ENCODE data around the gene OR52B2.

The OR52B2 gene

GRCh38 chr11:6170226-6170625 is at the start of gene OR52B2:
Gene OR52B2, minus strand, starts transcription at chr11:6170326. Its CDS starts 0 bp downstream, at chr11:6170326.
- no peak for DNase-seq

GRCh38 chr11:6219359-6219758 is 49.2 kb upstream of the OR52B2 start:
- DNase-seq, result no peak

GRCh38 chr11:6217722-6218121 is 47.6 kb upstream of the OR52B2 start:
- DNase-seq, result no peak

- DNase-seq, result no peak
These were observed 46.4 kb upstream of the OR52B2 start for GRCh38 chr11:6216501-6216900.

- DNase-seq, result no peak
These were observed 44.4 kb upstream of the OR52B2 start for GRCh38 chr11:6214530-6214929.

- DNase-seq, result no peak
These were observed 40.3 kb upstream of the OR52B2 start for GRCh38 chr11:6210274-6210955.

- DNase-seq, result no peak
These were observed 39.7 kb upstream of the OR52B2 start for GRCh38 chr11:6209801-6210200.

- DNase-seq, result no peak
These were observed 36.5 kb upstream of the OR52B2 start for GRCh38 chr11:6206456-6207180.

- DNase-seq, result no peak
These were observed 35.2 kb upstream of the OR52B2 start, which contains the start of gene C11orf42 for GRCh38 chr11:6205366-6205765. Gene C11orf42, plus strand, starts transcription at chr11:6205557. Its CDS starts 59 bp downstream, at chr11:6205616.

- no peak for DNase-seq
These were observed 34.6 kb upstream of the OR52B2 start for GRCh38 chr11:6204706-6205105.

- DNase-seq, result no peak
These were observed 33.2 kb upstream of the OR52B2 start for GRCh38 chr11:6203327-6203726.

GRCh38 chr11:6202041-6202440 is 31.9 kb upstream of the OR52B2 start:
- no peak for DNase-seq

GRCh38 chr11:6201481-6201880 is 31.4 kb upstream of the OR52B2 start:
- DNase-seq, result no peak

GRCh38 chr11:6200975-6201374 is 30.8 kb upstream of the OR52B2 start:
- no peak for DNase-seq

- DNase-seq, result no peak
These were observed 29.2 kb upstream of the OR52B2 start, which contains the start of gene OR52W1 for GRCh38 chr11:6199174-6199810. Gene OR52W1, plus strand, starts transcription at chr11:6199224. Its CDS starts 0 bp downstream, at chr11:6199224.

- DNase-seq, result no peak
These were observed 27.5 kb upstream of the OR52B2 start for GRCh38 chr11:6197466-6198200.

- no peak for DNase-seq
These were observed 26.3 kb upstream of the OR52B2 start for GRCh38 chr11:6196396-6196795.

- DNase-seq, result no peak
These were observed 24.0 kb upstream of the OR52B2 start for GRCh38 chr11:6194065-6194581.

GRCh38 chr11:6191742-6192141 is 21.6 kb upstream of the OR52B2 start:
- no peak for DNase-seq

- DNase-seq, result no peak
These were observed 5.3 kb upstream of the OR52B2 start for GRCh38 chr11:6175440-6175839.

- DNase-seq, result no peak
These were observed 13.3 kb downstream of the OR52B2 start for GRCh38 chr11:6156628-6157359.

GRCh38 chr11:6152126-6152525 is 18.0 kb downstream of the OR52B2 start:
- no peak for DNase-seq

All from NCI-H526 treated with DMSO at 0.1 percent for 48 hours (cell line).